ENCODE data around the gene NMNAT2.

Gene NMNAT2

DNA sequence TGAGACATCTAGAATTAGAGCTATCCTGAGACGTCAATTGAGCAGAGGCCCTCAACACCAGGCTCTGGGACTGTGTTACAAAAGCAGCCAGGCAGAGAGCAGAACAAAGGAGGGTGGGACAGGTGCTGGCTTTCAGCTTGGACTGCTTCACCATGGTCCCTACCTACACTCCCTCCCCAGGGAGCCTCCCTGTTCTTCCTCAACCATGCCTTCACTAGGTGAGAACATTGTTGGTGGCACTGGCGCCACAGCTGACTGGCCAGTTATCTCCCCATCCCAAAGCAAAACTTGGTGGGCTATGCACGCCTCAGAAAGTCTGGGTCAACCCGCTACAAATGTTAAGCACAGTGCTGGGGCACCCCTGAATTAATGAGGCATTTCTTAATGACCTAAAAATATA lies 87.8 kb downstream of the NMNAT2 start:
- Histone ChIP-seq H3K4me3 (ENCODE audit: low read length) (no peak overlapping the region), H3K27me3 (replicated peaks; ENCODE audit: control insufficient read depth, insufficient read depth, low read length) (peaks cover 22% of the 10 kb centered on the region), H3K9ac (ENCODE audit: low read length) (no peak overlapping the region), H3K36me3 (ENCODE audit: control insufficient read depth, insufficient read depth, low read length, severe bottlenecking) (no peaks in the 10 kb centered on the region), H3K9me3 (ENCODE audit: control insufficient read depth, low read length) (no peaks in the 10 kb centered on the region), H3K4me1 (ENCODE audit: control insufficient read depth, insufficient read depth, low read length) (peaks cover 14% of the 10 kb centered on the region)
- DNase-seq (ENCODE audit: low read depth), result no peak

DNA sequence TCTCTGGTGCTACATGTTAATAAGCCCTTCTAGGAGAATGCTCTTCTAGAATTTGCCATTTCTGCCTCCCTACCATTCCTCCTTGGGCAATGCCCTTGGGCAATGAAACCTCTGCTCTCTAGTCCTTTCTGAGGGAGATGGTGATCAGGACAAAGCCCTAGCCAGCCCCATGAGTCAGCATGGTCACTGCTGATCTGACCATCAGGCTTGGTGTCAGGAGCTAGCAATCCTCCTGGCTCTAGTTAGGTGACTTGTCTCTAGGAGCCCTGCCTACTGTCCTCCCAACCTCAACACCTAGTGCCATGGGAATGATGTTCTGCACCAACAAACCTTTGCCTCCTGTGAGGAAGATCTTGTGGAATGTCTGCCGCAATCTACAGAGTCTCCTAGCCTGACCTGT lies 89.8 kb downstream of the NMNAT2 start:
- no peak for DNase-seq (ENCODE audit: low read depth)

DNA sequence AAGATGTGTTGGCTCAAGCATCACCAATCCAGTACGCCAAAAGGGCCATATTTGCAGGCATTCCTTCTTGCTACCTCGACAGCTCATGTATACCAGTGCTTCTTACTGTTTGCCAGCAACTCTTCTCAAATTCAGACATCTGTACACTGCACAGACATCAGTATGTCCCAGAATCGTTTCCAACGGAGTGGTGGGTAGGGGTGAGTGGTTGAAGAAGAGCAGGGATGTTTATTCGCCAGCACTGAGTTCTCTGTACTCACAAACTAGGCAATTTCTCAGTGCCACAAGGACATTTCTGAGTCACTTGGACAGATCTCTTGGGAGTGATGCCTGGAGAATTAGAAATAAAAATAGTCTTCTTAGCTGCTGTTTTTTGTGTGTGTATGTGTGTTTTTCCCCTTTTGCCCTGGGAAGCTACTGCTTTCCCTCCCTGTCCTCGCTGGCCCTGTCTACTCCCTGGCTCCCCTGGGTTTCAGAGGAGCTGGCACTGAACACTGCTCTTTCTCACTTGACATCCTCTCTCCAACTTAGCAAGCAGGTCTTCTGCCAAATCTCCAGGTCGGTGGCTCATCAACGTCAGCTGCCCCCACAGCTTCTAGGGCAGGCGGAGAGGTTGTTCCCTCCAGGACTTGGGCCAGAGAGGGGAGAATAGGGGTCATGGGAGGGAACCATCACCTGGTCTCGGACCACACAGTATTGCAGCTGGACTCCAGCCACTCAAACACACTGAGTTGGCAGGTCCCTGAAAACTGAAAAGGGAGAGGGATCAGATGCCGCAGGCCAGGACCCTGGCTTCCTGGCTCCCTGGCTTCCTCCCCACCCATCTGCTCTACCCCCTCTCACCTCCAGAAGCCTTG lies 90.5 kb downstream of the NMNAT2 start:
- no peak for DNase-seq (ENCODE audit: low read depth)
- Histone ChIP-seq H3K9me3 (ENCODE audit: control insufficient read depth, low read length) (no peaks in the 10 kb centered on the region), H3K4me1 (ENCODE audit: control insufficient read depth, insufficient read depth, low read length) (peaks cover 14% of the 10 kb centered on the region), H3K9ac (ENCODE audit: low read length) (no peak overlapping the region), H3K36me3 (ENCODE audit: control insufficient read depth, insufficient read depth, low read length, severe bottlenecking) (no peaks in the 10 kb centered on the region), H3K27me3 (replicated peaks; ENCODE audit: control insufficient read depth, insufficient read depth, low read length) (peaks cover 22% of the 10 kb centered on the region), H3K4me3 (ENCODE audit: low read length) (no peak overlapping the region)

More for the DNA sequence above, 89.8 kb downstream of the NMNAT2 start:
- Histone ChIP-seq H3K4me3 (ENCODE audit: low read length) (no peak overlapping the region), H3K9me3 (ENCODE audit: control insufficient read depth, low read length) (no peaks in the 10 kb centered on the region), H3K36me3 (ENCODE audit: control insufficient read depth, insufficient read depth, low read length, severe bottlenecking) (no peaks in the 10 kb centered on the region), H3K4me1 (ENCODE audit: control insufficient read depth, insufficient read depth, low read length) (peaks cover 14% of the 10 kb centered on the region), H3K27me3 (replicated peaks; ENCODE audit: control insufficient read depth, insufficient read depth, low read length) (peaks cover 22% of the 10 kb centered on the region), H3K9ac (ENCODE audit: low read length) (no peak overlapping the region)

DNA sequence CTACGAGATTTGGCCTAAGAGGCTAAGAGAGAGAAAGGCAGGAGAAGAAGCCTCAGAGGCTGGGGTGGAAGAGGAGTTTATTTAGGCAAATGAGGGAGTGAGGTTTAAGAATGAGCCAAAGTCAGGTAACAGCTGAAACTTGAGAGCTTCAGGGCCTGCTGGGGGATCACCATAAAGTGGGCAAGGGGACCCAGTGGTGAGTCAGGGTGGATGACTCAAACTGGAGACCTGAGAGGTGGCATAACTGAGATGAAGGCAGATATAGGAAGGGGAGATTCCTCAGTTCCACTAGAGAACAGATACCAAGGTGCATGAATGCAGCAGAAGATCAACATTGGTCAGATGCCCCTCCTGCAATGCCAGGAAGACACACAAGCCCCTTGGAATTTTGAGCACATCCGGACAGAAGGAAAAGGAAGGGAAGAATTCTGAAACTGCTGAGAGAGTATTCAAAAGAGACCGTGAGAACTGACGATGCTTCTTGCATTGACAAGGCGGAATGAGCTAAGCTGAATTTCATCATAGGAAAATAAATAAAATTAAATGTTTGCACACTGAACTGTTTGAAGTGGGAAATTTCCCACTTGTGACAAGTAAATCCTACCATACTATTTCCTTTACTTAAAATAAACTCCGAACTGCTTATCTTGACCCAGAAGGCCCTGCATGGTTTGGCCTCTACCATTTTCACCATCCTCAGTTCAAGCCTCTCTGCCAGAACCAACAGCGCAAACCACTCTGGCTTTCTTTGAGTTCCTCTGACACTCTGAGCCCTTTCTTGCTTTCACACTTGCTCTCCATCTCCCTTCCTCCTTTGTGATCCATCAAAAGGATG lies 94.1 kb downstream of the NMNAT2 start:
- no peaks in the 10 kb centered on the region for H3K27me3 ChIP-seq (replicated peaks; ENCODE audit: control insufficient read depth, insufficient read depth, low read length)
- H3K36me3 ChIP-seq (ENCODE audit: control insufficient read depth, insufficient read depth, low read length, severe bottlenecking), result no peaks in the 10 kb centered on the region
- peak; percentile 10 for DNase-seq (ENCODE audit: low read depth)
- no peaks in the 10 kb centered on the region for H3K9me3 ChIP-seq (ENCODE audit: control insufficient read depth, low read length)
- H3K9ac ChIP-seq (ENCODE audit: low read length), result no peak overlapping the region
- H3K4me1 ChIP-seq (ENCODE audit: control insufficient read depth, insufficient read depth, low read length), result peaks cover 21% of the 10 kb centered on the region
- H3K4me3 ChIP-seq (ENCODE audit: low read length), result no peak overlapping the region

DNA sequence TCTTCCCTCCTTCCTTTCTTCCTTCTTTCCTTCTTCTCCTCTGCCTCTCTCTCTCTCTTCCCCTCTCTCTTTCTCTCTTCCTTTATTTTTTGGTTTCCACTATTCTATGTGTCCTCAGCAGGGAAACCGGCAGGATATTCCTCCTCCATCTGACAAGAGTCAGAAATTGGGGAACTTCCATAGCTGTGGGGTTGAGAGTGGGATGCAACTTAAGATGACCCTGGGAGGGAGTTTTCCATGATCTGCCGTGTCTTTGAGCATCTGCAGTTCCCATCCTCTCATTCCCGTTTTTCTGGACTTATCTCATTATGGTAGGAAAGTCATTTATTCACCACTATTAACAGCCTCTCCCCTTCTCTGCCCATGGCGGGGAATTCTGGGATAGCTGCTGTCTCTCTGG lies 98.6 kb downstream of the NMNAT2 start:
- H3K36me3 ChIP-seq (ENCODE audit: control insufficient read depth, insufficient read depth, low read length, severe bottlenecking), result no peaks in the 10 kb centered on the region
- DNase-seq (ENCODE audit: low read depth), result no peak
- H3K9me3 ChIP-seq (ENCODE audit: control insufficient read depth, low read length), result no peaks in the 10 kb centered on the region
- peak overlapping the region; percentile 20 for H3K9ac ChIP-seq (ENCODE audit: low read length)
- no peak overlapping the region for H3K4me3 ChIP-seq (ENCODE audit: low read length)
- H3K4me1 ChIP-seq (ENCODE audit: control insufficient read depth, insufficient read depth, low read length), result peaks cover 20% of the 10 kb centered on the region
- H3K27me3 ChIP-seq (replicated peaks; ENCODE audit: control insufficient read depth, insufficient read depth, low read length), result no peaks in the 10 kb centered on the region

DNA sequence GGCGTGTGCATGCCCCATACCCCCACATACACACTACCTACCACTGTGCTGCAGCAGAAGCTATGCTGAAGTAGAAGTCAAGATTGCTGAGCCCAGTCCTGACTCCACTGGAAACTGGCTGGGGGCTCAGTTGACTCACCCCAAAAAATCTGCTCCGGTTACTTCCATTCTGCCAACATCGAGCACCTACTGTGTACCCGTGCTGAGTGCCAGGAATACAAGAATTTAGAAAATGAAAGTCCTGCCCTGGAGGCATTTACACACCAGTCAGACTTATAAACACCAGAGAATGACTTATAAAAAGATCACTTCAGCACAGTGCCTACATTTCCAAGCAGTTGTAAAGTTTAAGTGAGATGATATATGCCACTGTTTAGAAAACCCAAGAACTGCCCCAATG lies 99.1 kb downstream of the NMNAT2 start:
- no peaks in the 10 kb centered on the region for H3K36me3 ChIP-seq (ENCODE audit: control insufficient read depth, insufficient read depth, low read length, severe bottlenecking)
- no peaks in the 10 kb centered on the region for H3K27me3 ChIP-seq (replicated peaks; ENCODE audit: control insufficient read depth, insufficient read depth, low read length)
- no peak overlapping the region for H3K4me3 ChIP-seq (ENCODE audit: low read length)
- no peaks in the 10 kb centered on the region for H3K9me3 ChIP-seq (ENCODE audit: control insufficient read depth, low read length)
- DNase-seq (ENCODE audit: low read depth), result peak; percentile 11
- peak overlapping the region; percentile 20 for H3K9ac ChIP-seq (ENCODE audit: low read length)
- peaks cover 20% of the 10 kb centered on the region for H3K4me1 ChIP-seq (ENCODE audit: control insufficient read depth, insufficient read depth, low read length)

DNA sequence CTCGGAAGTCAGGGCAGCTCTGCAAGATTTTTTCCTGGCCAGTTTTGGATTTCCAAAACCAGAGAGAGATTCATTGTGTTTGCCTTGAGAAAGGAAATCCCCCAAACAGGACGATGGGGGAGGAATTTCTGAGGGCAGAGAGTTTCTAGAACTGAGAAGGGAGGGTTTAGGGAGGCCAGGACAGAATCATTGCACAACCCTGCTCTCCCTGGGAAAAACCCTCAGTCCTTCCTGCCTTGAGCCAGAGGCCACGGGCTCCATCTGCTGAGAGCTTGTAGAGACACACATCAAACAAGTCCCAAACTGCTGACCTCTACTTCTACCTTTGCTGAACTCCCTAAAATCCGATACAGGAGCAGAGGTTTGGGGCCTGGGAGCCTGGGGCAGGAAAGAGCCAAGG lies 99.7 kb downstream of the NMNAT2 start:
- Histone ChIP-seq H3K9ac (ENCODE audit: low read length) (peak overlapping the region; percentile 43), H3K4me1 (ENCODE audit: control insufficient read depth, insufficient read depth, low read length) (peaks cover 20% of the 10 kb centered on the region), H3K9me3 (ENCODE audit: control insufficient read depth, low read length) (no peaks in the 10 kb centered on the region), H3K27me3 (replicated peaks; ENCODE audit: control insufficient read depth, insufficient read depth, low read length) (no peaks in the 10 kb centered on the region), H3K4me3 (ENCODE audit: low read length) (no peak overlapping the region), H3K36me3 (ENCODE audit: control insufficient read depth, insufficient read depth, low read length, severe bottlenecking) (no peaks in the 10 kb centered on the region)
- peak; percentile 97 for DNase-seq (ENCODE audit: low read depth)

DNA sequence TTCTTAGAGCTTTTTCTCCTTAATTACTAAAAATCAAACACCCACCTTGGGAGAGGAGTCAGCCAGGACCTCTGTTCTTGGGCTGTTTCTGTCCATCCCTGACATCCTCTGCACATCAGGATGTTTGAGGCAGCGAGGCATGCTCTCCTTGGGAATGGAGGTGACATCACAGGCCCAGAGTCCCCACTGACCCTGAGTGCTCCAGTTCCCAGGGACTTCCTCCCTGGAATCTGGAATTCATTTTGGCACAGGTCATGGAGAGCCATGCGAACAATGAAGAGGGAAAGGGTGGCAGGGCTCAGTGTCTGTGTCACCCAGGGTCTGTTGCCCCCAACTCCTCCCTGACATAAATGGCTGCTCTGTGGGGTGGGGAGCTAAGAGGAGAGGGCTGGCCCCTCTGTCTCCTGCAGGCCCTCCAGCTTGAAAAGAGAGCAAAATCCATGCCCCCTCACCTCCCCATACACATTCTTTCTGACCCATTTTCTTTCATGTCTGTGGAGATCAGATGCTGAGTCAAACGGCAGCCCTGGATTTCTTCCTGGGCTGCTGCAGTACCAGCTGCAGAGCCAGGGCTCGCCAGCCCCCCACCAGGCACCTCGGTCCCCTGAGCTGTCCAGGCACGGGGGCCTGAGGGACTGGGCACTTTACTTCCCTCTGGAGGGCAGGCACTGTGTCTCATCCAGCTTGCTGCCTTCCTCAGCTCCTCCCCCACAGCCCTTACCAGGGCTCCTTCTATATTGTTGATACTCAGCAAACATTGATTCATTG lies 102.0 kb downstream of the NMNAT2 start:
- DNase-seq (ENCODE audit: low read depth), result no peak
- Histone ChIP-seq H3K9ac (ENCODE audit: low read length) (no peak overlapping the region), H3K4me3 (ENCODE audit: low read length) (no peak overlapping the region), H3K9me3 (ENCODE audit: control insufficient read depth, low read length) (no peaks in the 10 kb centered on the region), H3K36me3 (ENCODE audit: control insufficient read depth, insufficient read depth, low read length, severe bottlenecking) (no peaks in the 10 kb centered on the region), H3K27me3 (replicated peaks; ENCODE audit: control insufficient read depth, insufficient read depth, low read length) (no peaks in the 10 kb centered on the region), H3K4me1 (ENCODE audit: control insufficient read depth, insufficient read depth, low read length) (peaks cover 27% of the 10 kb centered on the region)

DNA sequence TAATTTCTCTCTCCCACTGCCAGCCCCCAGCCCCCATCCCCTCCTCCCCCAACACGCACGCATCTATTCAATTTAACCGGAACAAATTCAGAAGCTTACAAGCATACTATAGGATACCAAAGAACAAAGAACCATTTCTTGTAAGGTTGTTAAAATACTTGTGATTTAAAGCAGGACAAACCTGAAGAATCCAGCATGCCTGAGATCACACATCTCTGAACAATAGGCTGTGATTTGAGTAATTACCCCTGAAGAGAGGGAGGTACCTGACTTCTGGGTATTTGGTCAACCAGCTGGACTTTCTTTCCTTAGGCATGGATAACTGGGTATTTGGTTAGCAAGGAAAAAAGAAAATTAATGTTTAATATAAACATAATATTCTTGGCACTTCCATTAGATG lies 105.1 kb downstream of the NMNAT2 start:
- H3K9ac ChIP-seq (ENCODE audit: low read length), result no peak overlapping the region
- no peaks in the 10 kb centered on the region for H3K27me3 ChIP-seq (replicated peaks; ENCODE audit: control insufficient read depth, insufficient read depth, low read length)
- H3K4me1 ChIP-seq (ENCODE audit: control insufficient read depth, insufficient read depth, low read length), result peaks cover 22% of the 10 kb centered on the region
- DNase-seq (ENCODE audit: low read depth), result no peak
- no peaks in the 10 kb centered on the region for H3K9me3 ChIP-seq (ENCODE audit: control insufficient read depth, low read length)
- no peak overlapping the region for H3K4me3 ChIP-seq (ENCODE audit: low read length)
- no peaks in the 10 kb centered on the region for H3K36me3 ChIP-seq (ENCODE audit: control insufficient read depth, insufficient read depth, low read length, severe bottlenecking)

DNA sequence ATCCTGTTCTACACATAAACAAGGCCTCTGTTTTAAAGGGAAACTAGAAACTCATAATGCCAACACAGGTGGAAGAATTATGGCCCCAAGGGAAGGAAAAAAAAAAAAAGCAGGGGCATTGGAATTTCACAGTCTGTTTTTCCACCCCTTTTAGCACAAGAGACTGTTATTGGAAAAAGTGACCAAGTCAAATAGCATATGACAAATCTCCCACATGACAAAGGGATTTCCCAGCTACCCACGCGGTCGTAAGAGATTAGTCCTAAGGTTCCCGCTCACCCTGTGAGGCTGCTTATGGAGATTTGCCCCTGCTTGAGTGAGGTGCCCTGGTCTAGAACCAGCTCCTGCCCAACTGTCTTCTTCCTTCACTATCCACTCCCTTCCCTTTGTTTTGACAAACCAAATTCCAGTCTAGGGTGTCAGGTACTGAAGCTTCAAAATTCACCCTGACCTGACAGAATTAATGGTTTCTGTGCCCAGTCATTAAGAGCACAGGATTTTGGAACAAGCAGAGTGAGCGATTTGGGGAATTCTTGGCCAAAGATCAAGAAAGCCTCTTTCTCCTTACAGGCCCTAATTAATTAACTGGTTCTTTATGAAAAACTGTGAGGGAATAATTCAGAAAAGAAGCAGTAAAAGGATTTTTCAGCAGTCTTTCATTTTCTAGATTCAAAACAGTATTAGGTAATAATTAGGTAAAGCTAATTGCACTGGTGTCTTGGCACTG lies 107.3 kb downstream of the NMNAT2 start:
- H3K36me3 ChIP-seq (ENCODE audit: control insufficient read depth, insufficient read depth, low read length, severe bottlenecking), result no peaks in the 10 kb centered on the region
- H3K27me3 ChIP-seq (replicated peaks; ENCODE audit: control insufficient read depth, insufficient read depth, low read length), result no peaks in the 10 kb centered on the region
- no peak for DNase-seq (ENCODE audit: low read depth)
- H3K9ac ChIP-seq (ENCODE audit: low read length), result no peak overlapping the region
- no peaks in the 10 kb centered on the region for H3K9me3 ChIP-seq (ENCODE audit: control insufficient read depth, low read length)
- peaks cover 17% of the 10 kb centered on the region for H3K4me1 ChIP-seq (ENCODE audit: control insufficient read depth, insufficient read depth, low read length)
- H3K4me3 ChIP-seq (ENCODE audit: low read length), result no peak overlapping the region

Data from adipocyte (in vitro differentiated cells).